ENCODE data around the gene INO80B.

Gene INO80B

DNA sequence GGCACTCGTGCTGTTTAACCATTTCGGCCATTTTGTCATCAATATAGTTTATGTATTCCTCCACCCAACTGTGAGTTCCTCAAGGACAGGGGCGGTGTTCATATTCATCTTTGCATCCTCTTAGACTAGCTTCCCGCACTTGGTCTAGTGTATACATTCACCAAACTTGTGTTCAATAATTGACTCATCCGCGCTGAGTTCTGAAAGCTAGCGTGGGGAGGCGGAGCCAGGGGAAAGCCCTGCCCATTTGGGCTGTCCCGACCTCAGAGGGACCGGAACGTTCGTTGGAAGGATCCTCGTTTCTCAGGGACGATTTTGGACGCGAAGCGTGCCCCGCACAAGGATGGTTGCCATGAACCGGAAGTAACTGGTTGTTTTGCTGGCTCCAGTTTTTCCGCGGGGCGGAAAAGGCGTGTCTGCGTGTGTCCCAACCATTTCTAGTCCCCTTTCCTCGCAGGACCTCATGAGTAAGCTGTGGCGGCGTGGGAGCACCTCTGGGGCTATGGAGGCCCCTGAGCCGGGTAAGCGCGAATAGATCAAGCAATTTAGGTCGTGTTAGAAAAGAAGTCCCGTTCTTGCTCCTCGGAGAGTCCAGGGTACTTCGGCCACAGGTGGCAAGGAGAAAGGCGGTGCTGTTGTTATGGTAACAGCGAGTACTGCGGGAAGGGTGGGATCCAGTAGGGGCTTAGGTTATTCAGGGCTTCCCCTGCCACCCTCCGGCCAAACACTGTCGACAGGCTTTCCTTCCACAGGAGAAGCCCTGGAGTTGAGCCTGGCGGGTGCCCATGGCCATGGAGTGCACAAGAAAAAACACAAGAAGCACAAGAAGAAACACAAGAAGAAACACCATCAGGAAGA lies at the start of gene INO80B:
Gene INO80B, plus strand, starts transcription at position 434 of the 858 bp plus-strand sequence. Its CDS starts 30 bp downstream, at position 464.
- no peak for TF ChIP-seq CTCF (IDR thresholded peaks at IDR 0.05; ENCODE audit: extremely low read depth, missing control alignments)
- peak; percentile 86 for DNase-seq (ENCODE audit: low spot score)

- no peak for TF ChIP-seq CTCF (IDR thresholded peaks at IDR 0.05; ENCODE audit: extremely low read depth, missing control alignments)
- DNase-seq (ENCODE audit: low spot score): peak; percentile 53
These were observed 48.9 kb upstream of the INO80B start for GRCh38 chr2:74406035-74406434.

DNA sequence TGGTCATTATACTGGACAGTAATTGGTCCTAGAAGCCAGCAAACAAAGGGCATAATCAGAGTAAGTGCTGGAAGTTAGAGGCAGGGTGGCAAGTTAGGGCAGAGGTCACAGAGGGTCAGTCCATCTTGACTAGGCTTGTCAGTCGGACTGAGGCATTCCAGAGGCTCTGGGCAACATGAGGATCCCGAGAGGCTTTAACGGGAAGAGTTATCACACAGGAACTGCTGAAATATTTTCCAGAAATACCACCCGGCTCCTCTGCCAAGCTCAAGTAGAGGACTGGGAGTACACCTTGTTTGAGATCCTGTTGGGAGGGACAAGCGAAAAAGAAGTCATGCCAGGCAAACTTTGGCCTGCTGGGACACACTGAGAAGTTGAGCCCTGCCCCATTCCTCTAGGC lies 47.2 kb upstream of the INO80B start:
- DNase-seq (ENCODE audit: low spot score): no peak
- TF ChIP-seq CTCF (IDR thresholded peaks at IDR 0.05; ENCODE audit: extremely low read depth, missing control alignments): no peak

DNA sequence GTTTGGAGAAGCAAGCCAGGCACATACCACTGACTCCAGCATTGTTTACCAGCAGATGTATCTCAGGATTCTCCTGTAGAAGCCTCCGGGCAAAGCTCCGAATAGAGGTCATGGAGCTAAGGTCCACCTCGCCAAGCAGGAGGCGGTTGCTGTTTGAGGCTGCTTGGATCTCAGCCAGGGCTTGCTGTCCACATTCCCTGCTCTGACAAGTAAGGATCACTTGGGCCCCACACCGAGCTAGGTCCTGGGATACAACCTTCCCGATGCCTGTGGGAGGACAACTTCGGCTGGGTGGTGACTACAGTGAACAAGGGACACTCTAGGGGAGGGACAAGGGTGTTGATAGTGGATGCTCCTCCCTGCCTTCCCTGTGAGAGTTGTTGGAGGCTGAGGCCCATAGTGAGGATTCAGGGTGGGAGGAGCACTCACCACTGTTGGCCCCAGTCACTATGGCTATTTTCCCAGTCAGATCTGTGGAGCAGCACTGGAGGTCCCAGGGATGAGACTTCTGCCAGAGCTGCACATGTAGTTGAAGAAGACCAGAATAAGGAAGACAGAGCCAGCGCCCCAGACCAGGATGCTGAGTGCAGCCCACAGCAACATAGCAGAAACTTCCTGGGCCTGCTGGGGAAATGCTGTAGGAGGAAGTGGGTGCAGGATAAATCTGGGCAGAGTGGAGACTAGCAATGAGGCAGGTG lies 41.7 kb upstream of the INO80B start:
- no peak for TF ChIP-seq CTCF (IDR thresholded peaks at IDR 0.05; ENCODE audit: extremely low read depth, missing control alignments)
- DNase-seq (ENCODE audit: low spot score): no peak

- no peak for TF ChIP-seq CTCF (IDR thresholded peaks at IDR 0.05; ENCODE audit: extremely low read depth, missing control alignments)
- no peak for DNase-seq (ENCODE audit: low spot score)
These were observed 40.4 kb upstream of the INO80B start for GRCh38 chr2:74414441-74414840.

DNA sequence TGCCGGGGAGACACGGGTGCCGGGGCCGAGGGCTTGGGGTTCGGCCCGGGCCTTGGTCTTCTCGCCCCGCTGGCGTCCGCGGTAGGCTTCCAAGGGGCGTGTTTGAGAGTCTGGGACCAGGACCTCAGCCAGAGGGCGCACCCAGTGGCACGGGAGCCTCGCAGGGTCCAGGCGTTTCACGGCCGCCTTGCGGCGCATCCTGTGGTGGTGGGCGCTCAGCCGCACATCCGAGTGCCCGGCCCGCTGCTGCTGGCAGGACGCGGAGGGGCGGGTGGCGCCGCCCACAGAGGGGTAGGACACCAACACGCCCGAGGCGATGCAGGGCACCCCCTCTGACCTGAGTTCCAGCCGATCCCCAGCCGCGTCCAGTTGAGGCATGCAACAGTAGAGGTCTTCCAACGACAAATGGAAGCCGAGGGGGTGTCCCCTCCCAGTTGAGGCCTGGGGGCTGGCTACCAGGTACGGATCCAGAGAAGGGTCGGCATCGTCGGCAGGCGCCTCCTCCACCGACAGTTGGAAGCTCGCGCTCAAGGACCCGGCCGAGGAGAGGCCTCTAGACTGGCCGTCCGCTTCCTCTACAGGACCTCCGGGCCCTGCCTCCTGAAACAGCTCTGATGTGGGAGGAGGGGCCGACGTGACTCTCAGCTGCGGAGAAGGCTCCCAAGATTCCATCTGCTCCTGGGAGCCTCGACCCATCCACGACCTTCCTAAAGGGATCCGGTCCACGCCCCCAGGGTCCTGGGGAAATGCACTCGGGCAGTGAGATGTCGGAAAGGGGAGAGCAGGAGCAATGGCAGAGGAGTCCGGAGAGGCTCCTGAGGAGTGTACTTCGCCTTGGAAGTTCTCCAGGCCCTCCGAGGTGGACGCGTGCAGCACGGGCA lies 39.8 kb upstream of the INO80B start:
- peak; percentile 67 for DNase-seq (ENCODE audit: low spot score)
- TF ChIP-seq CTCF (IDR thresholded peaks at IDR 0.05; ENCODE audit: extremely low read depth, missing control alignments): peak; percentile 22

Data from GM20000 (cell line).